ENCODE measurements around the gene KCNK1.
"Not testable (repeated sequence)": the region's sequence is repeated elsewhere in the genome, so short reads cannot be mapped to it uniquely, and the experiment has no call there.

Gene KCNK1

DNA sequence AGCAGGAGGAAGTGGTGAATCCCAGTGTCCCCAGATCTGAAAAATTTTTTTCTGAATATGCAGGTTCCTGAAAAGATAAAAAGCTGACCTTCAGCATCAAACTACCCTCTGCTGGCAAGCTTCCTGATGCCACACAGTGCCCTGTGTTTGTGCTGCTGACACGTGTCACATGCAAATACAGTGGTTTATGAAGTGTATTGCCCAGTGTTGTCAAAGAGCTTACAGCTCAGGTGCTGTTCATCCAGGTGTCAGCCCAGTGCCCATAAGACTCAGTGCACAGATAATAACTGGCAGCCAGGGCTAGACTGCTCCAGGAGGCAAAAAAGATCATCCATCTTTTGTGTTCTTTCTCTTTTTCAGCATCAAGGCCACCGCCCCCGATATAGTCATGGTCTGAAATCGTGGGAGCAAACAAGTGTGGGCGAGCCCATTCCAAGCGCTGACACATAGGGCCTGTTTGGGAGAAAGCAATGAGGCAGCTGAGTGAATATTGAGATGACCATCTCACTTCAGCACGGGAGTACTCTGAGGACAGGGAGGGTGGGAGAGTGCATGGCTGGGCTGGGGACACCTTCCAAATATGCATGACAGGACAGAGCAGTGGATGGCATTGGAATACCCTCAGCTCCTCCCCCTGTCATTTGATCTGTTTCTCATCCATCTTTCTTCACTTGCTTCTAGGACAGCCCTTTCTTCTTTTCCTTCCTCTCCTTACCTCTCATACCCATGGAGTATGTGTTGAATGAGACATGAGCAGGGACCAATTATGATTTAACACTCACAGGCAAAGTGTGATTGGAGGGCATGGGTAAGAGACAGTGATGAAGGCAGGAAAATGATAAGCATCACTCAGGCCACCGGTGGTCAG is 6.4 kb upstream of the KCNK1 start:
- DNase-seq (ENCODE audit: insufficient read length, low spot score) (no peak), FAIRE-seq (no peak)

- no peak for FAIRE-seq
- DNase-seq (ENCODE audit: insufficient read length, low spot score), result no peak
These were observed 4.9 kb upstream of the KCNK1 start for GRCh38 chr1:233608988-233609387.

- FAIRE-seq (no peak), DNase-seq (ENCODE audit: insufficient read length, low spot score) (no peak)
These were observed 4.0 kb upstream of the KCNK1 start for GRCh38 chr1:233609926-233610325.

DNA sequence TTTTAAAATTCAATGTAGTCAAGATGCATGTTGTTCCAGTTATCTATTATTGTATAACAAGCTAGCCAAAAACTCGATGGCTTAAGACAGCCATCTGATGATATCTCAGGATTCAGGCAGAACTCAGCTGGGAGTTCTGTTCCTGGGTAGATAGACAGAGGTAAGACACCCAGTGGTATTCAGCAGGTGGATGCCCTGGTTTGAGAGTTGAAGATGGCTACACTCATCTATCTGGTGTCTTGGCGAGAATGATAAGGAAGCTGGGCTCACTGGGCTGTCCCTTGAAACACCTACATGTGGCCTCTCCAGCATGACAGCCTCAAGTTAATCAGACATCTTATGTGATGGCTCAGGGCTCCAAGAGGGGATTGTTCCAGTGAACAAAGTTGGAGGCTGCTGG is 3.3 kb upstream of the KCNK1 start:
- FAIRE-seq (no peak), DNase-seq (ENCODE audit: insufficient read length, low spot score) (no peak)

DNA sequence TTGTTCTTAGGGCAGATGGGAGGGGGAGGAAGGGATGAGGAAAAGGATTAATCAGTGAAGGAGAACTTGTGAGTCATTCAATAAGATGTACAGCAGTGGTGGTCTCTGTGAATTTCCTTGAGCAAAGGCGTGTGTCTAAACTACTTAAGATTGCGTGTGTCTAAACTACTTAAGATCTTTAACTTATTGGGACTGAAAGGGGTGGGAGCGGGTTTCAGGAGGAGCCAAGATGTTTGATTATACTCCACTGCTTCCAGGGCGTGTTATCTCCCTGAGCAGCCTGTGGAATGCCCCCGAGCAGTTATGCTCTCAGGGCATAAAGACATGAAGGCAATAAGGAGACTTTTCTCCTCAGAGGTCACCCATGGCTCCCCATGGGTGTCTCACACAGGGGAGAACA is 2.5 kb upstream of the KCNK1 start:
- FAIRE-seq; DNase-seq (ENCODE audit: insufficient read length, low spot score): not testable (repeated sequence)

GRCh38 chr1:233614173-233614742 is 352 bp downstream of the KCNK1 start:
- DNase-seq (ENCODE audit: insufficient read length, low spot score), result peak; percentile 46
- no peak for FAIRE-seq

DNA sequence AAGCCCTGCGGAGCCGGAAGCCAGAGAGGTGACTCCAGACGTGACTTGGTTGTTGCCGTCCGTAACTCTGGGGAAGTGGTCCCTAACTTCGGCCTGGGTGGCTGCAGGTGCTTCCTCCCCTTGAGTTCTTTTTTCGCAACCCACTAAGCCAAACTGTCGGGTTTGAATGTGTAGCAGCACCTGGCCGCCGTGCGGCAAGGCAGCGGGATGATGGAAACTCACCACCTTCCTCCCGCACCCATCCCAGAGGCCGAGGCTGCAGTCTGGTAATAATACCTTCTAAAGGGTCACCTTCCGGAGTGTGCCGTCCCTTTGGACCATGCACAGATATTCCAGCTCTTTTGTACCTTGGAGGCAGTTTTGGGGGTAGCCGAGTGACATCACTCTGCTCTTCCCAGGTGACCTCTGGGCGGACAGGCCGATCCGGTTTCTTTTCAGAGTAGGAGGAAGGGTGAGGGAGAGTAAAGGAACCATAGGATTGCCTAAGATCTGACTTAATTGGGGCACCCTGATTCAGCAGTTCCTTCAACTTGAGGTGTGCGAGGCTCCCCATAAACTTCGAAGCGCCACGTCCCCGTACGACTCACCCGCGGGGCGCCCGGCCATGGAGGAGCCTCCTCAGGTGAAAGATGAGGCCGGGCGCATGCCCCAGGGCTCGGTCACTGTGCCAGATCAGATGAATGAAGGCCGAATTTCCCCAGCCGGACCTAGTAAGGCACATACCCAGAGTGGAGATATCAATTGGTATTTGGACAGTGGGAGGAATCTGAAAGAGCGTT is 1.0 kb downstream of the KCNK1 start:
- FAIRE-seq (no peak), DNase-seq (ENCODE audit: insufficient read length, low spot score) (no peak)

- DNase-seq (ENCODE audit: insufficient read length, low spot score) (no peak), FAIRE-seq (no peak)
These were observed 1.7 kb downstream of the KCNK1 start for GRCh38 chr1:233615571-233615970.

DNA sequence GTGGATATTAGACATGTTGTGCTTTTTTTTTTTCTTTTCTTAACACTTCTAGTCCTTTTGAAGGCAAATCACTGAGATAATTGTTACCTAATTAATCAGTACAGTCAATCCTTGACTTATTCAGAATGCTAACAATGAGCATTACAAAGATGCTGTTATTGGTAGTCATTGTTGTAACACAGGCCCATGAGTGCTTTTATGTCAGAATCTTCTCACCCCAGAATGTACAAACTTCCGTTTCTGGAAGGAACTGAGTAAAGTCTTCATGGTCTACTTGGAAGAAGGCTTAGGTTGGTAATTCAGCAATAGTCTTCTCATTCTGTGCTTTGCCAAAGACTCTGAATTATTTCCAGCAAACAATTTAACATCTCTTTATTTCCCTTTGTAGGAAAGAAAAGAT is 3.1 kb downstream of the KCNK1 start:
- DNase-seq (ENCODE audit: insufficient read length, low spot score) (no peak), FAIRE-seq (no peak)

- not testable (repeated sequence) for FAIRE-seq; DNase-seq (ENCODE audit: insufficient read length, low spot score)
These were observed 5.5 kb downstream of the KCNK1 start for GRCh38 chr1:233619414-233619813.

- DNase-seq (ENCODE audit: insufficient read length, low spot score), result no peak
- FAIRE-seq, result no peak
These were observed 6.2 kb downstream of the KCNK1 start for GRCh38 chr1:233620065-233620464.

- no peak for FAIRE-seq
- no peak for DNase-seq (ENCODE audit: insufficient read length, low spot score)
These were observed 8.0 kb downstream of the KCNK1 start for GRCh38 chr1:233621923-233622322.

DNA sequence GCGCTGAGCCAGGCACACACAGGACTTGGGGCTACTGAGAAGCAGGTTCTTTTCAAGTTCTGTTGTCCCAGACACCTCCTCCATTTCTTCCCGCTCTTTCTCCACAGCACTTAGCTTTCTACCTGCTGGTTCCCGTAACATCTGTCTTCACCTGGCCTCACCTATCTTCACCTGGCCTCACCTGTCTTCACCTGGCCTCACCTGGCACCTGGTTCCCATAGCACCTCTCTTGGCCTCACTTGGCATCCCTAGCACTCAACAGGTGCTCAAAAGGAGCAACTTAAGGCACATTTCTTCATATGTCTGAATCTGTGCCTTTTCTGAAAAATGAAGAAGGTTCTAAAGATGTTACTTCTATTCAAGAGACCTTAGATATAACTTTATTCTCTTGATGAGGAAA is 10.4 kb downstream of the KCNK1 start:
- FAIRE-seq (no peak), DNase-seq (ENCODE audit: insufficient read length, low spot score) (no peak)

GRCh38 chr1:233625087-233625486 is 11.2 kb downstream of the KCNK1 start:
- DNase-seq (ENCODE audit: insufficient read length, low spot score) (no peak), FAIRE-seq (no peak)

DNA sequence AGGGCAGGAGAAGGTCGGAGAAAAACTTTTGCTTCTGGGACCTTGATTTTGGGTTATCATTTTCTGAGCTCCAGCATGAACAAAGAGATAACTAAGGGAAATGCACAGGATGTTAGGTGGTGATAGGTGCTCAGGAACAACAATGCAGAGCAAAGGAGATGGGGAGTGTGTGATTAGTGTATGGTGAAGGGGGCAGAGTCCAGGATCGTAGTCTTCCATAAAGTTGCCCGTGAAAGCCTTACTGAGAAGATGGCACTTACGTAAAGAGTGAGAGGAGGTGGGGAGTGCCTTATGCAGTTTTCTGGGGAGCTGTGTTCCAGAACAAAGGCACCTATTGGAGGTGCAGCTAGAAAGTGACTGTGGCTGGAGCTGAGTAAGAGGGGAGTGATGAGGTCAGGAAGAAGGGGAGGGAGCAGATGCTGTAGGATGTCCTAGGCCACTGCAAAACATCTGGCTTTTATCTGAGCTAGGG is 11.6 kb downstream of the KCNK1 start:
- DNase-seq (ENCODE audit: insufficient read length, low spot score), result no peak
- no peak for FAIRE-seq

GRCh38 chr1:233627376-233627775 is 13.5 kb downstream of the KCNK1 start:
- no peak for DNase-seq (ENCODE audit: insufficient read length, low spot score)
- FAIRE-seq, result no peak

GRCh38 chr1:233627823-233628222 is 13.9 kb downstream of the KCNK1 start:
- DNase-seq (ENCODE audit: insufficient read length, low spot score) (no peak), FAIRE-seq (no peak)

DNA sequence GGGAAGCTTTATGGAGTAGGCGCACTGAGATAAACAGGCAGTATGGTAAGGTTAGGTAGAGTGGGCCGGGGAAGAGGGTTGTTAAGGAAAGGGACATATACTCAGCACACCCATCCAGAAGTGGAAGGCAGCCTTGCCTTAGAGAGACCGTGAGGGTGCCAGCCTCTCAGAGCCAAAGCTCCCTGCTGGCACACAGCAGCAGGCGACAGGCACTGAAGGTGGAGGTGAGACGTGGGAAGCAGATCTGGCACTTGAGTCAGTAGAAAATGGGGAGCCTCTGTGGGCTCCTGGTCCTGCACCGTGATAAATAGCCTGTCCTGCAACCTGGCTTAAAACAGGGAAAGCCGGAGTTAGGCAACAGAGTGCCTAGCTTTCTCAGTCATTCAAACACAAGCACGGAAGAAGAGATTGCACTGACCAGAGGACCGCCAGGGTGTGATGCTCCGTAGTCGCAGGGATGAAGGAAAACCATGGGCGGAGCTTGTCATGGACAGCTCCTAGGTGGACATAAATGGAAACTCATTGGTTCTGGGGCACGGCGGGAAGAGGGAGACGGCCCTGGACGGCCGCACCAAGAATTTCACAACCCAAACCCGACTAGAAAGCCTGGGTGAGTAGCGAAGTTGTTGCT is 15.5 kb downstream of the KCNK1 start:
- FAIRE-seq, result no peak

GRCh38 chr1:233631810-233632405 is 18.0 kb downstream of the KCNK1 start:
- no peak for DNase-seq (ENCODE audit: insufficient read length, low spot score)
- FAIRE-seq, result no peak

More for the DNA sequence above, 15.5 kb downstream of the KCNK1 start:
- DNase-seq (ENCODE audit: insufficient read length, low spot score), result no peak

DNA sequence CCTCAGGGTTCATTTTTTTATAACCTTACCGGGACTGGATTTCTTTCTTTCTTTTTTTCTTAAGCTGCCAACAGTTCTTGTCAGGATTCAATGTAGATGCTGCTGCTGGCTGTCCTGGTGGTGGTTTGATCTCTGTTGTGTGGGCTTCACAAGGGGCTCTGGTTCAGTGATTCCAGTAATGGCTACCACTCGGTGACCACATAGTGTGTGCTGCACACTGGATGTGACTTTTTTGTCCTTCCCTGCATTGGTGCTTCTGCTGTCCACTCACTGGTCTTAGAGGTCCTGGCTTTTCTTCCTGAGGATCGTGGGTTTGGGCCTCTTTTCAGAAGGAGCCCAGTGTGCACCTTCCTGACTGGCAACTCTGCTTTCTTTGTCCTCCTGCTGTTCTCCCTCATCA is 18.5 kb downstream of the KCNK1 start:
- DNase-seq (ENCODE audit: insufficient read length, low spot score), result no peak
- FAIRE-seq, result no peak

Measured in HTR-8/SVneo (cell line).